Neural progenitor cell (in vitro differentiated cells): ENCODE results near the gene PLBD1. TPM values are rescaled to one million over a fixed set of nuclear protein-coding genes. Genes with fewer than 3 reads are reported as not detected.

Source experiments
- DNase-seq: peaks from one replicate; pipeline ENCODE4 v3.0.0-alpha.2; 2016; ENCODE audit warnings: low spot score
- H2AFZ ChIP-seq: fragments of 200-600 bp; sonication (generic); replicated peaks from 2 replicates; pipeline ENCODE4 v1.6.1; 2016; ENCODE audit warnings: antibody characterized with exemption
- H3F3A ChIP-seq: fragments of 200-600 bp; sonication (generic); 2 replicates; pipeline ENCODE4 v1.6.1; 2016; ENCODE audit warnings: antibody characterized with exemption, low read depth
- H3K27ac ChIP-seq: fragments of 200-600 bp; sonication (generic); 2 replicates; pipeline ENCODE4 v1.5.1; 2016; ENCODE audit warnings: mild to moderate bottlenecking
- H3K27me3 ChIP-seq: fragments of 200-600 bp; sonication (generic); 2 replicates; pipeline ENCODE4 v1.6.1; 2016; ENCODE audit warnings: mild to moderate bottlenecking, moderate library complexity
- H3K36me3 ChIP-seq: fragments of 200-600 bp; sonication (generic); 2 replicates; pipeline ENCODE4 v1.5.1; 2016
- H3K4me1 ChIP-seq: fragments of 200-600 bp; sonication (generic); 2 replicates; pipeline ENCODE4 v1.6.1; 2016; ENCODE audit warnings: mixed run types
- H3K4me2 ChIP-seq: fragments of 200-600 bp; sonication (generic); 2 replicates; pipeline ENCODE4 v1.6.1; 2016
- H3K4me3 ChIP-seq: fragments of 200-600 bp; sonication (generic); 2 replicates; pipeline ENCODE4 v1.5.1; 2016
- H3K79me2 ChIP-seq: fragments of 200-600 bp; sonication (generic); 2 replicates; pipeline ENCODE4 v1.6.1; 2016; ENCODE audit warnings: low read depth
- H3K9ac ChIP-seq: fragments of 200-600 bp; sonication (generic); 2 replicates; pipeline ENCODE4 v1.6.1; 2016
- H3K9me3 ChIP-seq: fragments of 200-600 bp; sonication (generic); 2 replicates; pipeline ENCODE4 v1.5.1; 2016; ENCODE audit warnings: low read depth
- H4K20me1 ChIP-seq: fragments of 200-600 bp; sonication (generic); 2 replicates; pipeline ENCODE4 v1.6.1; 2016; ENCODE audit warnings: low read depth
- H3K27ac Mint-ChIP-seq: 3 replicates; pipeline ENCODE4 v1.8.0; 2021; ENCODE audit warnings: mixed read lengths
- H3K27me3 Mint-ChIP-seq: 2 replicates; pipeline ENCODE4 v1.8.0; 2022; ENCODE audit warnings: low read depth, mild to moderate bottlenecking, inconsistent platforms, moderate library complexity, mixed read lengths; ENCODE audit not compliant: insufficient read depth
- H3K36me3 Mint-ChIP-seq: 3 replicates; pipeline ENCODE4 v1.8.0; 2021; ENCODE audit warnings: mixed read lengths
- H3K4me1 Mint-ChIP-seq: 3 replicates; pipeline ENCODE4 v1.8.0; 2021; ENCODE audit warnings: mixed read lengths
- H3K4me3 Mint-ChIP-seq: 3 replicates; pipeline ENCODE4 v1.8.0; 2021; ENCODE audit warnings: mild to moderate bottlenecking, moderate library complexity, mixed read lengths
- H3K9me3 Mint-ChIP-seq: 3 replicates; pipeline ENCODE4 v1.8.0; 2020; ENCODE audit warnings: mixed read lengths
- EZH2 ChIP-seq: fragments of 200-600 bp; sonication (generic); IDR thresholded peaks from 2 replicates; pipeline ENCODE4 v1.6.1; 2017; ENCODE audit warnings: antibody characterized with exemption, mild to moderate bottlenecking, moderate library complexity
- EZH2phosphoT487 ChIP-seq: fragments of 200-600 bp; sonication (generic); IDR thresholded peaks from 2 replicates; pipeline ENCODE4 v1.6.1; 2017; ENCODE audit warnings: antibody characterized with exemption
- total RNA-seq: library from RNA; depleted of rRNA; stranded (reverse); fragments of >200 nt; gene quantifications from 2 replicates; pipeline ENCODE4 v1.2.3, GENCODE V29; 2015; ENCODE audit warnings: low replicate concordance
- TF ChIP-seq, protein P1 (sequence below): fragments of 200-600 bp; sonication (generic); IDR thresholded peaks from 2 replicates; pipeline ENCODE4 v1.5.1; 2017; ENCODE audit warnings: antibody characterized with exemption, mild to moderate bottlenecking

Gene PLBD1
- total RNA-seq, 1 donor from 2014 or later = 5.4 TPM

DNA sequence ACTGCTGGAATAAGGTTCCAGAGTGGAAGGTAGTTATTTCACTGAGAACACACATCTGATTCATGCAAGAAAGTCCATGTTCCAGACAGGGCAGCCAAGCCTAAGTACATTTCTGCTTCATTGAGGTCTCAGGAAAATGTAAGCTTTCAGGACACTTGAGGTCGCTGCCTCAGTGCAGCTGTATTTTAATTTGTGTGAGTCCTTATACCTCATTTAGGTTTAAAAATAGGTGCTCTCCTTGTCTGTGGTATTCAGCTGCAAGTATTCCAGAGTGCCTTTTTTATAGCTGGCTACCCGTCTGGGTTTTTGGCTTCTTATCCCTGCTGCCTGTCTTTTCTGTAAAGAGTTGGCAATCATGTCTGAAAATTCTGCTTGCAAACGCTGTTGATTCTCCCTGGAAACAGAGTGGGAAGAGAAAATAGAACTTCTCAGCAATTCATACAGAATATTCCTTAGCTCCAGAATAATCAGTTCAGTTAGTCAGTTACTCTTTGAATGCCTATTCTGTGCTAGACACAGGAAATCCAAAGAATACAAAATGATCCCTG is 45.3 kb upstream of the PLBD1 start:
- no peak overlapping the region for H3K27ac Mint-ChIP-seq
- no peaks in the 10 kb centered on the region for H3K4me1 Mint-ChIP-seq
- Histone ChIP-seq H3K27me3 (no peaks in the 10 kb centered on the region), H3K4me3 (no peak overlapping the region), H3K4me2 (no peak overlapping the region), H3K79me2 (no peaks in the 10 kb centered on the region), H3K9ac (no peak overlapping the region), H3F3A (no peaks in the 10 kb centered on the region), H4K20me1 (no peaks in the 10 kb centered on the region), H3K36me3 (no peaks in the 10 kb centered on the region), H3K4me1 (no peaks in the 10 kb centered on the region), H2AFZ (no peak overlapping the region), H3K9me3 (peaks cover 6% of the 10 kb centered on the region), H3K27ac (no peak overlapping the region)
- TF ChIP-seq, protein P1, sequence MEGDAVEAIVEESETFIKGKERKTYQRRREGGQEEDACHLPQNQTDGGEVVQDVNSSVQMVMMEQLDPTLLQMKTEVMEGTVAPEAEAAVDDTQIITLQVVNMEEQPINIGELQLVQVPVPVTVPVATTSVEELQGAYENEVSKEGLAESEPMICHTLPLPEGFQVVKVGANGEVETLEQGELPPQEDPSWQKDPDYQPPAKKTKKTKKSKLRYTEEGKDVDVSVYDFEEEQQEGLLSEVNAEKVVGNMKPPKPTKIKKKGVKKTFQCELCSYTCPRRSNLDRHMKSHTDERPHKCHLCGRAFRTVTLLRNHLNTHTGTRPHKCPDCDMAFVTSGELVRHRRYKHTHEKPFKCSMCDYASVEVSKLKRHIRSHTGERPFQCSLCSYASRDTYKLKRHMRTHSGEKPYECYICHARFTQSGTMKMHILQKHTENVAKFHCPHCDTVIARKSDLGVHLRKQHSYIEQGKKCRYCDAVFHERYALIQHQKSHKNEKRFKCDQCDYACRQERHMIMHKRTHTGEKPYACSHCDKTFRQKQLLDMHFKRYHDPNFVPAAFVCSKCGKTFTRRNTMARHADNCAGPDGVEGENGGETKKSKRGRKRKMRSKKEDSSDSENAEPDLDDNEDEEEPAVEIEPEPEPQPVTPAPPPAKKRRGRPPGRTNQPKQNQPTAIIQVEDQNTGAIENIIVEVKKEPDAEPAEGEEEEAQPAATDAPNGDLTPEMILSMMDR = no peak
- TF ChIP-seq EZH2 (no peak), EZH2phosphoT487 (no peak)
- H3K36me3 Mint-ChIP-seq = no peaks in the 10 kb centered on the region
- H3K9me3 Mint-ChIP-seq = peaks cover 9% of the 10 kb centered on the region
- H3K27me3 Mint-ChIP-seq = no peaks in the 10 kb centered on the region
- H3K4me3 Mint-ChIP-seq = no peak overlapping the region
- DNase-seq = no peak

DNA sequence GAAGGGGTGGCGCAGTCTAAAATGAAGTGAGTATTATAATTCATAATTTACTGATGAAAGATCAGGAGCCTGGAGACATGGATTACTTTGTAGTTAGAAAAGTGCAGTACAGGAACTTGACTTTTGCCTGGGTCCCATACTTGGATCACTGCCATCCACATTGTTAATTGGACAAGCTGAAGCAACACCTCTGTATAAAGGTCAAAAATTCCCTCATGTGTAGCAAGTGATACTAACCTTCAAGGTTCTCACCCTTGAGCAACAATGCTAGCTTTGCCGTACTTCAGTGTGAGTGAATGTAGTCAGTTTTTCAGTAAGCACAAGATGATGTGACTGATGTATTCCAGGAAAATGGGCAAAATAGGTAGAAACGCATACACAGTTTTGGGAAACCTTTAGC is 44.6 kb upstream of the PLBD1 start:
- Mint-ChIP-seq H3K4me3 (no peak overlapping the region), H3K27ac (no peak overlapping the region), H3K4me1 (no peaks in the 10 kb centered on the region), H3K27me3 (no peaks in the 10 kb centered on the region), H3K36me3 (no peaks in the 10 kb centered on the region), H3K9me3 (peaks cover 9% of the 10 kb centered on the region)
- Histone ChIP-seq H4K20me1 (no peaks in the 10 kb centered on the region), H3K4me2 (no peak overlapping the region), H3K36me3 (no peaks in the 10 kb centered on the region), H3K27me3 (no peaks in the 10 kb centered on the region), H3K9ac (no peak overlapping the region), H3F3A (no peaks in the 10 kb centered on the region), H3K27ac (no peak overlapping the region), H3K9me3 (peaks cover 7% of the 10 kb centered on the region), H3K4me1 (no peaks in the 10 kb centered on the region), H3K79me2 (no peaks in the 10 kb centered on the region), H3K4me3 (no peak overlapping the region), H2AFZ (no peak overlapping the region)
- TF ChIP-seq EZH2phosphoT487 = no peak
- no peak for TF ChIP-seq EZH2
- TF ChIP-seq, protein P1 = no peak
- no peak for DNase-seq

DNA sequence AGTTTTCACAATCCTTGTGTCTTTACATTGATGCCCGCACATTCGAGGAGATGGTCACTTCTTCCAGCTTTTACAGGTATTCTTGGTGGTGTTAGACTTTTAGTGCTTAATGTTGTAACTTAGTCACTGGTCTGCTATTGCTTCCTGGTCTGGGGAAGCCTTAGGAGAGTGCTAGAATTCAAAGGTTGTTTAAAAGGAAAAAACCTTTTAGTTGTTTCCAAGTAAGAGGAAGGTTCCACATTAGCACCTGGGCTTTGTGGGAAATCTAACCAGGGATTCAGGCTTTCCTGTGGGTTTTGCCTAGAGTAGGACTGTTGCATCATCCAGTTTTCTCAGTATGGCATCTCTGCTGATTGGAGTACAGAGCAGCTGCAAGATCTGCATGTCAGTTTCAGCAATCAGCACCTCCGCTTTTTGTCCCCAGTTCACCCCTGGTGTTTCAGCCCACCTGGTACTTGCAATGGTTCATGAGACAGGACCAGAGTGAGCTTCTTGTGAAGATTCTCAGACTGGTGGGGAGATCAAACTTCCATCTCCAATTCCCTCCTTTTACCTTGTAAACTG is 44.0 kb upstream of the PLBD1 start:
- Histone ChIP-seq H3K79me2 (no peaks in the 10 kb centered on the region), H3K9me3 (peaks cover 7% of the 10 kb centered on the region), H4K20me1 (no peaks in the 10 kb centered on the region), H3K27ac (no peak overlapping the region), H3K36me3 (no peaks in the 10 kb centered on the region), H2AFZ (no peak overlapping the region), H3F3A (no peaks in the 10 kb centered on the region), H3K4me3 (no peak overlapping the region), H3K9ac (no peak overlapping the region), H3K4me1 (no peaks in the 10 kb centered on the region), H3K4me2 (no peak overlapping the region), H3K27me3 (no peaks in the 10 kb centered on the region)
- no peaks in the 10 kb centered on the region for H3K36me3 Mint-ChIP-seq
- DNase-seq = no peak
- no peak for TF ChIP-seq EZH2phosphoT487
- TF ChIP-seq, protein P1 = no peak
- no peak for TF ChIP-seq EZH2
- H3K27ac Mint-ChIP-seq = no peak overlapping the region
- no peaks in the 10 kb centered on the region for H3K27me3 Mint-ChIP-seq
- no peaks in the 10 kb centered on the region for H3K4me1 Mint-ChIP-seq
- H3K4me3 Mint-ChIP-seq = no peak overlapping the region
- H3K9me3 Mint-ChIP-seq = peaks cover 13% of the 10 kb centered on the region
